CD4-positive, CD25-positive, alpha-beta regulatory T cell (primary cell): ENCODE results near the gene ETFBKMT. TPM values are rescaled to one million over a fixed set of nuclear protein-coding genes. Genes with fewer than 3 reads are reported as not detected.

ENCODE experiments used
- polyA plus RNA-seq, 4 donors: library from polyadenylated mRNA; unstranded; fragments of 300-500 nt; fragmentation: Illumina TruSeq; gene quantifications; one replicate each; pipeline ENCODE4 v1.2.3, GENCODE V29; 2021
- total RNA-seq: library from RNA; stranded (reverse); gene quantifications from one replicate; pipeline ENCODE4 v1.2.3, GENCODE V29; 2022

ETFBKMT gene
- total and polyA plus RNA-seq, 5 donors from 2014 or later = 0.39 to 2.0 (median 0.63) TPM

Other genes starting within 250 kb of the ETFBKMT start
- 0.76 TPM for gene DENND5B, start 68.6 kb upstream of the ETFBKMT start, total RNA-seq
- under 1 TPM in 1 of 4 donors, not detected in 3; 0.39 TPM for gene DENND5B, start 68.6 kb upstream of the ETFBKMT start, polyA plus RNA-seq
- gene AMN1, start 69.3 kb downstream of the ETFBKMT start, total RNA-seq = 11.6 TPM
- 10 to 100 TPM; 11.2 to 15.3 (median 14.6) TPM for gene AMN1, start 69.3 kb downstream of the ETFBKMT start, polyA plus RNA-seq